SU-DHL-6 (cell line): ENCODE measurements around the gene LBH.

Experiments
- H2AFZ ChIP-seq: fragments of 200-600 bp; sonication (generic); 2 replicates; pipeline ENCODE4 v1.6.1; 2014; ENCODE audit warnings: low read depth, mild to moderate bottlenecking, moderate library complexity, mixed read lengths, antibody characterized with exemption, low read length; ENCODE audit not compliant: severe bottlenecking
- H3F3A ChIP-seq: fragments of 200-600 bp; shearing (Covaris generic); 2 replicates; pipeline ENCODE4 v1.6.0; 2016; ENCODE audit warnings: antibody characterized with exemption, mild to moderate bottlenecking; ENCODE audit not compliant: insufficient read depth
- H3K27ac ChIP-seq: fragments of 200-600 bp; sonication (generic); 2 replicates; pipeline ENCODE4 v1.5.1; 2016; ENCODE audit warnings: low read depth, mild to moderate bottlenecking, low read length, moderate library complexity, mixed read lengths
- H3K27me3 ChIP-seq: fragments of 200-600 bp; sonication (generic), shearing (Covaris generic); 2 replicates; pipeline ENCODE4 v1.6.0; 2014; ENCODE audit warnings: mild to moderate bottlenecking, low read length
- H3K36me3 ChIP-seq: fragments of 200-600 bp; sonication (generic); 2 replicates; pipeline ENCODE4 v1.6.1; 2014; ENCODE audit warnings: mild to moderate bottlenecking, low read length, mixed read lengths
- H3K4me2 ChIP-seq: fragments of 300-600, 200-600 bp; shearing (Covaris generic), sonication (generic); 2 replicates; pipeline ENCODE4 v1.6.0; 2014; ENCODE audit warnings: low read length, low read depth, mild to moderate bottlenecking; ENCODE audit not compliant: poor library complexity, severe bottlenecking
- H3K4me3 ChIP-seq: fragments of 200-600 bp; sonication (generic); 2 replicates; pipeline ENCODE4 v1.5.1; 2014; ENCODE audit warnings: antibody characterized with exemption, low read length, mild to moderate bottlenecking, mixed read lengths; ENCODE audit not compliant: insufficient read depth, poor library complexity, severe bottlenecking
- H3K79me2 ChIP-seq: fragments of 200-600 bp; sonication (generic); 2 replicates; pipeline ENCODE4 v1.6.1; 2014; ENCODE audit warnings: mild to moderate bottlenecking, low read length, moderate library complexity; ENCODE audit not compliant: insufficient read depth
- H3K9ac ChIP-seq: fragments of 200-600 bp; sonication (generic); 2 replicates; pipeline ENCODE4 v1.7.0; 2014; ENCODE audit warnings: mild to moderate bottlenecking, low read length
- H3K9me2 ChIP-seq: fragments of 200-600 bp; sonication (generic); replicated peaks from 2 replicates; pipeline ENCODE4 v1.6.1; 2014; ENCODE audit warnings: low read length; ENCODE audit not compliant: insufficient read depth
- H3K9me3 ChIP-seq: fragments of 200-600 bp; sonication (generic); 2 replicates; pipeline ENCODE4 v1.6.1; 2014; ENCODE audit warnings: low read length, mixed read lengths; ENCODE audit not compliant: insufficient read depth
- H4K20me1 ChIP-seq: fragments of 200-600 bp; sonication (generic); 2 replicates; pipeline ENCODE4 v1.6.1; 2014; ENCODE audit warnings: low read depth, mild to moderate bottlenecking, antibody characterized with exemption, low read length, moderate library complexity, mixed read lengths
- EZH2phosphoT487 ChIP-seq: fragments of 200-600 bp; sonication (generic), shearing (Covaris generic); conservative IDR thresholded peaks from 2 replicates; pipeline ENCODE4 v1.6.1; 2018; ENCODE audit warnings: mild to moderate bottlenecking, antibody characterized with exemption, low read length, moderate library complexity, mixed read lengths
- TF ChIP-seq, protein P1 (sequence below): fragments of 200-600 bp; sonication (generic); IDR thresholded peaks from one replicate; pipeline ENCODE4 v1.5.1; 2017; ENCODE audit warnings: antibody characterized with exemption, mild to moderate bottlenecking, low read length, moderate library complexity; ENCODE audit not compliant: insufficient read depth, poor library complexity, severe bottlenecking

Gene LBH

GRCh38 chr2:30213326-30213725, 18.0 kb upstream of the LBH start:
- H3K4me3 ChIP-seq = no peak overlapping the region
- no peaks in the 10 kb centered on the region for H4K20me1 ChIP-seq
- H2AFZ ChIP-seq = no peak overlapping the region
- no peaks in the 10 kb centered on the region for H3K36me3 ChIP-seq
- H3K9ac ChIP-seq = no peak overlapping the region
- H3F3A ChIP-seq = no peaks in the 10 kb centered on the region
- no peaks in the 10 kb centered on the region for H3K9me3 ChIP-seq
- no peaks in the 10 kb centered on the region for H3K79me2 ChIP-seq
- H3K27me3 ChIP-seq = no peaks in the 10 kb centered on the region
- no peak for TF ChIP-seq EZH2phosphoT487
- TF ChIP-seq, protein P1, sequence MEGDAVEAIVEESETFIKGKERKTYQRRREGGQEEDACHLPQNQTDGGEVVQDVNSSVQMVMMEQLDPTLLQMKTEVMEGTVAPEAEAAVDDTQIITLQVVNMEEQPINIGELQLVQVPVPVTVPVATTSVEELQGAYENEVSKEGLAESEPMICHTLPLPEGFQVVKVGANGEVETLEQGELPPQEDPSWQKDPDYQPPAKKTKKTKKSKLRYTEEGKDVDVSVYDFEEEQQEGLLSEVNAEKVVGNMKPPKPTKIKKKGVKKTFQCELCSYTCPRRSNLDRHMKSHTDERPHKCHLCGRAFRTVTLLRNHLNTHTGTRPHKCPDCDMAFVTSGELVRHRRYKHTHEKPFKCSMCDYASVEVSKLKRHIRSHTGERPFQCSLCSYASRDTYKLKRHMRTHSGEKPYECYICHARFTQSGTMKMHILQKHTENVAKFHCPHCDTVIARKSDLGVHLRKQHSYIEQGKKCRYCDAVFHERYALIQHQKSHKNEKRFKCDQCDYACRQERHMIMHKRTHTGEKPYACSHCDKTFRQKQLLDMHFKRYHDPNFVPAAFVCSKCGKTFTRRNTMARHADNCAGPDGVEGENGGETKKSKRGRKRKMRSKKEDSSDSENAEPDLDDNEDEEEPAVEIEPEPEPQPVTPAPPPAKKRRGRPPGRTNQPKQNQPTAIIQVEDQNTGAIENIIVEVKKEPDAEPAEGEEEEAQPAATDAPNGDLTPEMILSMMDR = no peak
- H3K4me2 ChIP-seq = no peak overlapping the region
- H3K9me2 ChIP-seq = no peaks in the 10 kb centered on the region
- H3K27ac ChIP-seq = no peak overlapping the region

DNA sequence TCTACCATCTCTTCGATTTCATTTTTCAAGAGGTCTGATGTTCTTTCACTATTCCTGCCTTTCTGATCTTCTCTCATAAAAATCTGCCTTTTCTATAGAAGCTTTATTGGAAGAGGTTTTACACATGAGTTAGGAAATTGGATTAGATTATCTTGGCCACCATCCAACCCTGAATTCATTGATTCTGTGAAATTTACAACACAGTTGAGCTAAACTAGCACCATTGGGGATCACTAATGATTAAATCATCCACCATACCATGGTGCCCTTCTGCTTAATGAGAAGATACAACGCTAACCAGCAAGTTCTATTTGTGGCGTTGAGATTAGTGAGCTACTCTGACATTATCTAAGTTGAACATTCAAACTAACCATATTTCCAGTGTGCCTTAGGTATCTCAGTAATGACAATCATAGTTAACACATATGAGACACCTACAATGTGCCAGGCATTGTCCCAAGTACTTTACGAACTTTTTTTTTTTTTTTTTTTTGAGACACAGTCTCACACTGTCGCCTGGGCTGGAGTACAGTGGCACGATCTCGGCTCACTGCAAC, 17.3 kb upstream of the LBH start:
- Histone ChIP-seq H3K9me3 (no peaks in the 10 kb centered on the region), H3K36me3 (no peaks in the 10 kb centered on the region)

GRCh38 chr2:30216157-30216556, 15.2 kb upstream of the LBH start:
- TF ChIP-seq, protein P1 = no peak
- Histone ChIP-seq H3F3A (no peaks in the 10 kb centered on the region), H2AFZ (no peak overlapping the region), H3K27me3 (no peaks in the 10 kb centered on the region), H3K79me2 (no peaks in the 10 kb centered on the region), H3K9me3 (no peaks in the 10 kb centered on the region), H3K27ac (no peak overlapping the region), H3K4me3 (no peak overlapping the region), H3K36me3 (no peaks in the 10 kb centered on the region), H3K4me2 (no peak overlapping the region), H3K9me2 (no peaks in the 10 kb centered on the region), H3K9ac (no peak overlapping the region), H4K20me1 (no peaks in the 10 kb centered on the region)

More for the DNA sequence above, 17.3 kb upstream of the LBH start:
- no peaks in the 10 kb centered on the region for H4K20me1 ChIP-seq
- no peak overlapping the region for H3K4me2 ChIP-seq
- no peak for TF ChIP-seq EZH2phosphoT487
- TF ChIP-seq, protein P1 = no peak
- H3K4me3 ChIP-seq = no peak overlapping the region
- H2AFZ ChIP-seq = no peak overlapping the region
- H3K27ac ChIP-seq = no peak overlapping the region
- no peaks in the 10 kb centered on the region for H3K9me2 ChIP-seq
- H3F3A ChIP-seq = no peaks in the 10 kb centered on the region
- H3K27me3 ChIP-seq = no peaks in the 10 kb centered on the region
- H3K79me2 ChIP-seq = no peaks in the 10 kb centered on the region
- H3K9ac ChIP-seq = no peak overlapping the region
